Vagina (tissue), 2 donors: ENCODE data around the gene DLST.

Experiments used
- POLR2A ChIP-seq, 2 donors: fragments of 450-650 bp; IDR thresholded peaks; one replicate each; pipeline ENCODE4 v1.6.1; 2017; ENCODE audit warnings: antibody characterized with exemption in 2 of 2, mild to moderate bottlenecking in 2 of 2, moderate library complexity in 2 of 2
- TF ChIP-seq, protein P1 (sequence below), 3 experiments: fragments of 450-650 bp in 2 of 3; fragments of 200-600 bp in 1 of 3; sonication (generic) in 1 of 3; IDR thresholded peaks; one replicate each; pipeline ENCODE4 v1.5.1; 2017 to 2019; ENCODE audit warnings: antibody characterized with exemption in 3 of 3, mild to moderate bottlenecking in 2 of 3, moderate library complexity in 2 of 3

- TF ChIP-seq, protein P1, sequence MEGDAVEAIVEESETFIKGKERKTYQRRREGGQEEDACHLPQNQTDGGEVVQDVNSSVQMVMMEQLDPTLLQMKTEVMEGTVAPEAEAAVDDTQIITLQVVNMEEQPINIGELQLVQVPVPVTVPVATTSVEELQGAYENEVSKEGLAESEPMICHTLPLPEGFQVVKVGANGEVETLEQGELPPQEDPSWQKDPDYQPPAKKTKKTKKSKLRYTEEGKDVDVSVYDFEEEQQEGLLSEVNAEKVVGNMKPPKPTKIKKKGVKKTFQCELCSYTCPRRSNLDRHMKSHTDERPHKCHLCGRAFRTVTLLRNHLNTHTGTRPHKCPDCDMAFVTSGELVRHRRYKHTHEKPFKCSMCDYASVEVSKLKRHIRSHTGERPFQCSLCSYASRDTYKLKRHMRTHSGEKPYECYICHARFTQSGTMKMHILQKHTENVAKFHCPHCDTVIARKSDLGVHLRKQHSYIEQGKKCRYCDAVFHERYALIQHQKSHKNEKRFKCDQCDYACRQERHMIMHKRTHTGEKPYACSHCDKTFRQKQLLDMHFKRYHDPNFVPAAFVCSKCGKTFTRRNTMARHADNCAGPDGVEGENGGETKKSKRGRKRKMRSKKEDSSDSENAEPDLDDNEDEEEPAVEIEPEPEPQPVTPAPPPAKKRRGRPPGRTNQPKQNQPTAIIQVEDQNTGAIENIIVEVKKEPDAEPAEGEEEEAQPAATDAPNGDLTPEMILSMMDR (IDR thresholded peaks at IDR 0.05): no peak
- TF ChIP-seq POLR2A (IDR thresholded peaks at IDR 0.05): no peak
Observed at GRCh38 chr14:74865156-74865555, 16.6 kb upstream of the DLST start.
